Activated CD8-positive, alpha-beta memory T cell treated with anti-CD3 and anti-CD28 coated beads, Interleukin-2, amount 50 U/mL, for 24 hours (primary cell): ENCODE measurements around the gene IRF4.

ENCODE experiments used
- DNase-seq: peaks from one replicate; pipeline ENCODE4 v3.0.0-alpha.2; 2020; ENCODE audit errors: extremely low read depth

IRF4 gene

DNA sequence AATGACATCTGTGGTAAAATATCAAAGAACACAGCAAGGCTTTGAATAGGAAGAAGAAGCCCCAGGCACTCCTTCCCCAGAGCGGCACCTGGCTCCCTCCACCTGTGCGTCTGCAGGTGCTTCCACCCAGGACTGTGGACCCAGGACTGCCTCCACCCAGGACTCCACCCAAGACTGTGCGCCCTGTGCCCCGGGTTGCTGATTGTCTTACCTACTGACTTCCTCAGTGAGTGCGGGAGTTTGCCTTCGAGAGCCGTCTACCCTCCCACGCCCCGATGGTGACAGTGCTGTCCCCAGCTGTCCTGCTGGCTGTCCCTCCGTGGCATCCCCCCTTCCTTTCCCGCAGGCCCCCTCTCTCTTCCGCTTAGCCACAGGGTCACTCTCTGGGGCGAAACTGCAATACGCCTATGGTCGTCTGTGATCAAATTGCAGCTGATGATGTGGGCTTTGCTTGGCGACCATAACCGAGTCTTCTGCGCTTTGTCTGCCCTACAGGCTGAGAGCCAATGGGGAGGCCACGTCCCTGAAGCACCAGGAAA lies 52.1 kb downstream of the IRF4 start:
- no peak for DNase-seq

DNA sequence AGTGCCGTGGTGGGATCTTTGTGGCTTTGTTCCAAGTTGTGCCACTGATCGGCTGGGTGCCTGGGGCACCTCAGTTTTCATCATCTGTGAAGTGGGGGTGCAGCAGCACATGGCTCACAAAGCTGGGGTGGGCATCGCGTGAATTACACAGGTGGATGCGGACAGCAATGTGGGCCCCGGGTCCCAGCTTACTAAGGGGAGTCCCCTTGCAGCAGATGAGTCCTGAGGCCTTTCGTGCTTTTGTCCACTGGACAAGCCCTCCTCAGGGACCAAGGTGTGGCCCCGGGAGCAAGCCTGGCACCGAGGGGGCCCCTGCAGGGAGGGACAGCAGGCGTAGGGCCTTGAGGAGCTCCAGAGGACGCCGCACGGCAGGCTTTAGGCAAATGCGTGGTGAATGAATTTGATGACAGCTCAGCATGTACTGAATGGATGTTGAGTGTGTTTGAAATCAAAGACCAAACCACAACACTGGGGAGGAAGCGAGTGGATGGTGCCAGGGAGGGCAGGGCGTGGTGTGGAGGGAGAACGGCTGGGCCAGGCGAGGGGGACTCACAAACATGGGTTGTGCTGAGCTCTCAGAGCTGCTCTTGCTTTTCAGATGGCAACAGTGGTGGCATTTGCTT lies 53.2 kb downstream of the IRF4 start:
- DNase-seq, result no peak

GRCh38 chr6:445571-446417 lies 54.2 kb downstream of the IRF4 start:
- no peak for DNase-seq

GRCh38 chr6:446418-447366 lies 55.1 kb downstream of the IRF4 start:
- peak; percentile 82 for DNase-seq

GRCh38 chr6:447381-448165 lies 56.0 kb downstream of the IRF4 start:
- DNase-seq, result no peak

- DNase-seq, result no peak
Observed at GRCh38 chr6:448296-449056, 56.9 kb downstream of the IRF4 start.

DNA sequence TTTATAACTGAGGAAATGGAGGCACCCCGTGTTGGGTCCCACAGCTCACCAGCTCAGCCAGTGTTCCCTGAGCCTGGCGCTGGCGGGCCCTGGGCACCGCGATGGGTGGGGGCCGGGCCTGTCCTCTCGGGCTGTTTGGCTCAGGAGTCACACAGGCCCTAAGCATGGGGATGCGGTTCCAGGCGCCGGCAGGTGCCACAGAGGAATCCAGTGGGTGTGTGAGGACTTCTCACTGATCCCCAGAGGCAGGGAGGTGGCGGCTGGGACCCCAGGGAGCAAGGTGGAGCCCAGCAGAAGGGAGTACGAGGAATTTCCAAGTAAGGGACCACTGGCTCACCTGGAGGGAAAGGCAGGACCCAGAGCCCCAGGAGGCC lies 57.5 kb downstream of the IRF4 start:
- DNase-seq, result no peak

- DNase-seq, result no peak
Observed at GRCh38 chr6:449486-450419, 58.2 kb downstream of the IRF4 start.

- DNase-seq, result no peak
Observed at GRCh38 chr6:451336-451735, 59.8 kb downstream of the IRF4 start.

GRCh38 chr6:451847-452246 lies 60.3 kb downstream of the IRF4 start:
- DNase-seq, result no peak

DNA sequence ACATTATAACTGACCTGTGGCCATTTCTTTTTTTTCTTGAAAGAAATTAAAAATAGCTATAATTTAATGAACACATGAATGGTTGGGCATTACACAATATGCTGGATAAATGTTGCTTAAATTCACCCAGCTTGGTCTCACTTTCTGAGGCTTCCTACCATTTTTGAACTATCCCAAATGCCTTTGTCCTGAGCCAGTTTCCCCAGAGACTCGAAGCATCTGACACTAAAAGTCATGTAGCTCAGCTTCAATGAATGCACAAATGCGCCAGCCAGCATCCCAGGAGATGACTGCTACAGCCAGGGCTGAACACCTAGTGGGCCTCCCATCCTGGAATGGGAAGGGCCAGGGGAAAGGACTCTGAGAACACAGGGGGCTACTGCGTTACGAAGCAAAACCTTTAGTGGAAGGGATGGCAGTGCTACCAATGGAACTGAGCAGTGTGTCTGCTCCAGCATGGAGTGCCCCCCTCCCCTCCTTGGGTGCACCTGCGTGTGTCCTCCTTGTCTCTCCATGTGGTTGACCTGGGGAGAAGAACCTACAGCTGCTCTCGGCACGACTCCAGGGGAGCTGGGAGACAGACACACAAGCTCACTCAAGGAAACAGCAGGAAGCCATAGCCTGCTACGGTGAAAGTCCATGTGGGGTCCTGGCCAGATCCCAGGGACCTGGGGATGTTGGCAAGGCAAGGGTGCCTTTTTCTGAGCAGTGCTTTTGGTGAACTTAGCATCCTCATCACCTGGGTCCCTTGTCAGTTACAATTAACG lies 60.9 kb downstream of the IRF4 start:
- no peak for DNase-seq

GRCh38 chr6:453152-453551 lies 61.6 kb downstream of the IRF4 start:
- DNase-seq, result no peak

DNA sequence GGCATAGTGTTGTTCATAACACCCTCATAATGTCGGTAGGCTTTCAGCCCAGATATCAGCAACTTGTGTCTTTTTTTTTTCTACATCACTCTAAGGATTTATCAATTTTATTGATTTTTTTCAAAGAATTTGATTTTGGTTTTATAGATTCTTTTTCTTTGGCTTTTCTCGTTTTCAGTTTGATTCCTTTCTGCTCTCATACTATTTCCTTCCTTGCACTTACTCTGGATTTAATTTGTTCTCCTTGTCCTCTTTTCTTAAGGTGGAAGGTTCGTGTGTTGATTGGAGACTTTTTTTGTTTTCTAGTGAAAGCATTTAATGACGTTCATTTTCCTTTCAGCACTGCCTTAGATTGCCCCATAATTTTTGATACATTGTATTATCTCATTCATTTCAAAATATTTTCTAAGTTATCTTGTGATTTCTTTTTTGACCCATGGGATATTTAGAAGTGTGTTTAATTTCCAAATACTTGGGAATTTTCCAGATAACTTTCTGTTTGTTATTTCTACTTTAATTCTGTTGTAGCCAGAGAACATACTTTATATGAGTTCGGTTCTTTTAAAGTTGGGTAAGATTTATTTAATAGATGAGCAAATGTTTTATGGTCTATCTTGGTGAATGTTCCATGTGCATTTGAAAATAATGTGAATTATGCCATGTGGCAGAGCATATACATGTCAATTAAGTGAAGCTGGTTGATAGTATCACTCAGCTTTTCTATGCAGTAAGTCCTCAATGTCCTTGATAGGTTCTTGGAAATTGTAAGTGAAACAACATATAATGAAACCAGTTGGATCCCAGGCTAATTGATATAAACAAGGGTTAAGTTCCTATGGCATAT lies 62.8 kb downstream of the IRF4 start:
- DNase-seq, result no peak

GRCh38 chr6:455006-455585 lies 63.5 kb downstream of the IRF4 start:
- no peak for DNase-seq

DNA sequence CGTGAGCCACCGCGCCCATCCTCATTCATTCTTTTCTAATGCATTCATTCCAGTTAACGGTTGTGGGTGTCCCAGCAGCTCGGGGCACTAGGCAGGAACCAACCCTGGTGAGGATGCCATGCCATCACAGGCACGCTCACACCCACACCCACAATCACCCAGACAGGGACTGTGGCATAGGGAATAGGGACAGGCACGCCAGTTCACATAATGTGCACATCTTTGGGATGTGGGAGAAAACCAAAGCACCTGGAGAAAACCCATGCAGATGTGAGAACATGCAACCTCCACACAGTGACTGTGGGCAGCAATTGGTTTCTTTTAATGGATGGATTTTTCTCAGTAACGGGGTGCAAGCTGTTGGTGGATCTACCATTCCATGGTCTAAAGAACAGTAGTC lies 64.3 kb downstream of the IRF4 start:
- DNase-seq, result no peak

DNA sequence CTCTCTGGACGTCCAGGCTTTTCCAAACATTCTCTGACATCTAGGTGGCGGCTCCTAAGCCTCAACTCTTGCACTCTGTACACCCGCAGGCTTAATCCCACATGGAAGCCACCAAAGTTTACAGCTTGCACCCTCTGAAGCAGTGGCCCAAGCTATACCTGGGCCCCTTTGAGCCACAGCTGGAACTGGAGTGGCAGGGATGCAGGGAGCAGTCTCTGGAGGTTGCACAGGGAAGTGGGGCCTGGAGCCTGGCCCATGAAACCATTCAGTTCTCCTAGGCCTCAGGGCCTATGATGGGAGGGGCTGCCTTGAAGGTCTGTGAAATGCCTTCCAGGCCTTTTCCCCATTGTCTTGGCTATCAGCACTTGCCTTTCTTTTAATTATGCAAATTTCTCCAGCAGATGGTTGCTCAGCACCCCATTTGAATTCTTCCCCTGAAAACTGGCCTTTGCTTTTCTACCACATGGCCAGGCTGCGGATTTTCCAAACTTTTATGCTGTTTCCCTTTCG lies 64.9 kb downstream of the IRF4 start:
- no peak for DNase-seq

DNA sequence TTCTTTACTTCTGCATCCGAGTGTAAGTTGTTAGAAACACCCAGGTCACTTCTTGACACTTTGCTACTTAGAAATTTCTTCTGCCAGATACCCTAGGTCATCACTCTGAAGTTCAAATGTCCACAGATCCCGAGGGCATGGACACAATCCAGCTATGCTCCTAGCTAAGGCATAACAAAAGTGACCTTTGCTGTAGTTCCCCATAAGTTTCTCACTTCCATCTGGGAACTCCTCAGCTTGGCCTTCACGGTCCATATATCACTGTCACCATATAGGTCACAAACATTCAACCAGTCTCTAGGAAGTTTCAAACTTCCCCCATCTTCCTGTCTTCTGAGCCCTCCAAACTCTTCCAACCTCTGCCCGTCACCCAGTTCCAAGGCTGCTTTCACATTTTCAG lies 65.3 kb downstream of the IRF4 start:
- DNase-seq, result no peak
